Duodenal mucosa (tissue), 2 donors: Measurements from ENCODE around the gene AFAP1.

ENCODE experiments used
- H3K27ac ChIP-seq: one replicate; pipeline ENCODE4 v1.7.0; 2013; ENCODE audit warnings: low read depth, low read length
- H3K27me3 ChIP-seq, 2 donors: one replicate each; pipeline ENCODE4 v1.7.0; 2013; ENCODE audit warnings: low read length in 2 of 2, control low read depth in 1 of 2; ENCODE audit not compliant: insufficient read depth in 2 of 2, control insufficient read depth in 1 of 2
- H3K36me3 ChIP-seq, 2 donors: one replicate each; pipeline ENCODE4 v1.7.0; 2013; ENCODE audit warnings: low read length in 2 of 2, control low read depth in 1 of 2; ENCODE audit not compliant: insufficient read depth in 2 of 2, control insufficient read depth in 1 of 2
- H3K4me1 ChIP-seq, 2 donors: one replicate each; pipeline ENCODE4 v1.7.0; 2013; ENCODE audit warnings: low read length in 2 of 2, control low read depth in 1 of 2; ENCODE audit not compliant: insufficient read depth in 2 of 2, control insufficient read depth in 1 of 2
- H3K4me3 ChIP-seq, 2 donors: one replicate each; pipeline ENCODE4 v1.7.0; 2013; ENCODE audit warnings: low read length in 2 of 2, low read depth in 1 of 2
- H3K9ac ChIP-seq, 2 donors: one replicate each; pipeline ENCODE4 v1.7.0; 2013; ENCODE audit warnings: low read length in 2 of 2, low read depth in 1 of 2
- H3K9me3 ChIP-seq, 2 donors: one replicate each; pipeline ENCODE4 v1.7.0; 2013; ENCODE audit warnings: low read length in 2 of 2, control low read depth in 1 of 2; ENCODE audit not compliant: control insufficient read depth in 1 of 2

Gene AFAP1

DNA sequence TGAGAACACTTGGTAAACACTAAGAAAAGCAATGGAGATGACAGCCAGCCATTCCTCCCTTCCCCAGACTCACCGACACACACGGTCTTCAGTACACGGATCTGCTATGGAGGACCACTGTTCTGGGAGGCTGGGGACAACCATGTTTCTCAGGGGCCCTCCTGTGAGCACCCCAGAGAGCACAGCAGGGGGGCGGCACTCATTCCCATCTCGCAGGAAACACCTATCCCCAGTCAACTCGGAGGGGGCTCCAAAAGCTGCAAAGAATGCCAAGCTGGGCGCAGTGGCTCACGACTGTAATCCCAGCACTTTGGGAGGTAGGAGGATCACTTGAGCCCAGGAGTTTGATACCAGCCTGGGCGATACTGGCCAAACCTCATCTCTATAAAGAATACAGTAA is 172.1 kb downstream of the AFAP1 start:
- Histone ChIP-seq H3K36me3 (peaks cover 32 to 45% of the 10 kb centered on the region in 2 donors), H3K9ac (no peak overlapping the region), H3K27me3 (no peaks in the 10 kb centered on the region), H3K9me3 (no peaks in the 10 kb centered on the region), H3K27ac (no peak overlapping the region), H3K4me3 (no peak overlapping the region), H3K4me1 (peaks cover 12 to 19% of the 10 kb centered on the region in 2 donors)

DNA sequence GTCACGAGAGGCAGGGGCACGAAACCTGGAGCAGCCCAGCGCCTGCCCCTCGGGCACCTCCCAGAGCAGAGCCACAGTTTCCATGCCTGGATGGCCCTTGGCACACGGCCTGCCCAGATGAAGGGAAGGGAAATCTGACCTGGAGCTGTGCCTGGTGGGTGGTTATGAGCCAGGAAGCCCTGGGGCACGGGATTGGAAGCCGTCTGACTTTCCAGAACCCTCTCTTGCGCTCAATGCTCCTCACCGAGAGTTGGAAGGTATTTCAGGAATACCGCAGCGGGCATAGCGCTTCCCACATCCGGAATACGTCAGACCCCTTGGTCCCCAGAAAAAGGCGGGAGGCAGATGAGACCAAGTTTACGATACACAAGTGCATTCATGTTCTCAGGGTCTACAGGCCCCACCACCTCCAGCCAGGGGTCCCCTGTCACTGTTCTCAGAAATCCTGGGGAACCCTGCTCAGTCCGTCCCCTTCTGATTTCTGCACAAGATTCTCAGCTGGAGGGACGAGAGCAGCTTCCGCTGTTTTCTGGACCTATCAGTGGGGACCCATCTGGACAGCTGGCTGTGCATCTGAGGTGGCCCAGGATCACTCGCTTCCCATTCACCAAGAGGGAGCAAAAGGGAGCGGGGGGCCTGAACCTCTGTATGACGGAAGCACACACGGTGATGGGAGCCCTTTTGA is 172.9 kb downstream of the AFAP1 start:
- Histone ChIP-seq H3K27me3 (no peaks in the 10 kb centered on the region), H3K36me3 (peaks cover 32 to 45% of the 10 kb centered on the region in 2 donors), H3K4me3 (no peak overlapping the region), H3K9ac (no peak overlapping the region), H3K4me1 (peaks cover 5 to 12% of the 10 kb centered on the region in 2 donors), H3K9me3 (no peaks in the 10 kb centered on the region), H3K27ac (no peak overlapping the region)

- Histone ChIP-seq H3K36me3 (peaks cover 32 to 47% of the 10 kb centered on the region in 2 donors), H3K27me3 (no peaks in the 10 kb centered on the region), H3K9ac (no peak overlapping the region), H3K27ac (no peak overlapping the region), H3K4me1 (peaks cover 0 to 6% of the 10 kb centered on the region in 2 donors), H3K4me3 (no peak overlapping the region), H3K9me3 (no peaks in the 10 kb centered on the region)
These were observed 173.6 kb downstream of the AFAP1 start for GRCh38 chr4:7766086-7766485.

- Histone ChIP-seq H3K27me3 (no peaks in the 10 kb centered on the region), H3K4me3 (no peak overlapping the region), H3K36me3 (peaks cover 32 to 44% of the 10 kb centered on the region in 2 donors), H3K9ac (no peak overlapping the region), H3K9me3 (no peaks in the 10 kb centered on the region), H3K27ac (no peak overlapping the region), H3K4me1 (peaks cover 0 to 2% of the 10 kb centered on the region in 2 donors)
These were observed 174.0 kb downstream of the AFAP1 start for GRCh38 chr4:7765666-7766065.

DNA sequence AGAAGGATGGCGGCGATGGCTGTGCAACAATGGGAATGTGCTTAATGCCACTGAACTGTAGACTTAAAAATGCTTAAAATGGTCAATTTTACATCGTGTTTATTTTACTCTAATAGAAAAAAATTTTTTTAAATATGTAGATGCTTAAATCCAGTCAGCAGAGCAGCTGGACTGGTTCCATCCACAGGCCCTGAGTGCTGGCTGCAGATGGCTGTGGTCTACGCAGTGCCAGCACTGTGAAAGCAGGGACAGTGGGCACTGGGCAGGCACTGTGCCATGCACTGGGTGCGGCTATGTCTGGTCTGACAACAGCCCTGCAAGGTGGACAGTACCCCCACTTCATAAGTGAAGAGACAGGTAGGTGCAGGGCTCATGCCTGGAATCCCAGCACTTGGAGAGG is 175.2 kb downstream of the AFAP1 start:
- H3K9me3 ChIP-seq, result no peaks in the 10 kb centered on the region
- peaks cover 29 to 40% of the 10 kb centered on the region in 2 donors for H3K36me3 ChIP-seq
- H3K4me1 ChIP-seq, result no peaks in the 10 kb centered on the region
- H3K4me3 ChIP-seq, result no peak overlapping the region
- no peaks in the 10 kb centered on the region for H3K27me3 ChIP-seq
- H3K9ac ChIP-seq, result no peak overlapping the region
- H3K27ac ChIP-seq, result no peak overlapping the region

GRCh38 chr4:7763788-7764187 is 175.9 kb downstream of the AFAP1 start:
- Histone ChIP-seq H3K9ac (no peak overlapping the region), H3K9me3 (no peaks in the 10 kb centered on the region), H3K4me1 (no peaks in the 10 kb centered on the region), H3K36me3 (peaks cover 29 to 34% of the 10 kb centered on the region in 2 donors), H3K4me3 (no peak overlapping the region), H3K27ac (no peak overlapping the region), H3K27me3 (no peaks in the 10 kb centered on the region)

- Histone ChIP-seq H3K4me3 (no peak overlapping the region), H3K27me3 (no peaks in the 10 kb centered on the region), H3K27ac (no peak overlapping the region), H3K36me3 (peaks cover 23 to 27% of the 10 kb centered on the region in 2 donors), H3K4me1 (no peaks in the 10 kb centered on the region), H3K9me3 (no peaks in the 10 kb centered on the region), H3K9ac (no peak overlapping the region)
These were observed 176.6 kb downstream of the AFAP1 start for GRCh38 chr4:7763106-7763505.

DNA sequence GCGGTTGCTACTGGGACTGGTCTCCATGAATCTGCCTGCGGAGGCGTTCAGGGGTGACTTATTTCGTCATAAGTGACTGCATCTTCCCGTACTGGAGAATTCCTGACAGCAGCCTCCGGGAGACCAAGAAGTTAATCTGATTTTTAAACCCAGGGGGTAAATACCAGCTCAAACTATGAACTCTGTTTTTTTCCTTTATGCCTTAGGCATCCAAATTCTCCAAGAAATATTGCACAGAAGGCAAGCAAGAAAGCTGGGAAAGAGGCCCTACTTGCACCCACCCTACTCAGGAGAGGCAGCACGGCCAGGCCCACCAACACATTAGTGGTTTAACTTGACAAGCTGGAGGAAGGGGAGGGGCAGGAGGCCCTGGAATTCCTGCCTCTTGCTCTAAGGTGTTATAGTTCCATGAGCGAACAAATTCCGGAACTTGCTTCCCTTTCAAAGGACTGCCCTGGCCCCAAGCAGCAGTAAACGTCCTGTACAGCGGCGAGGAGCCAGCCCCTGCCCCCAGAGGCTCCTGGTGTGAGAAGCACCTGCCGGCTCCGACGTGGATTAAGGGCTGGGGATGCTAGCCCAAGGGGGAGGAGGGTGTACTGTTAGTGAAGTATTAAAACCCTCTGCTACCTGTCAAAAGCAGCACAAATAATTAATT is 177.2 kb downstream of the AFAP1 start:
- Histone ChIP-seq H3K9ac (no peak overlapping the region), H3K27me3 (no peaks in the 10 kb centered on the region), H3K9me3 (no peaks in the 10 kb centered on the region), H3K4me3 (no peak overlapping the region), H3K36me3 (peaks cover 21 to 27% of the 10 kb centered on the region in 2 donors), H3K4me1 (no peaks in the 10 kb centered on the region), H3K27ac (no peak overlapping the region)

DNA sequence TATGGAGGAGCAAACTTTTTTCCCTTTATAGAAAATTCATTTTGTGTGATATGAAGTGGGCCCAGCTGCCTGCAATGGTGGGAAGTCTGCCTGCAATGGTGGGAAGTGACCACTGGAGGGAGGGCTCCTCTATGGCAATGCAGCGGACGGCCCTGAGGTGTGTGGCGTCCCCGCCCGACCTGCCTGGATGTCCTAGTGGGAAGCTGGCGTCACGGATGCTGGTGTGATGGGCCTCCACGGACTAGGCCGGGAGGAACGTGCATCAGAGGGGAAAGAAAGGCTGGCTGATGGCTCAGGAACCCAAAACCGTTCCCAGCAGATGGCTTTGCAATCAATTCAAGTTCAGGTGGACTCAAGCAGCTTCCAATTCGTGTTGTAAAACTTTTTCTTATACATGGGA is 177.9 kb downstream of the AFAP1 start:
- Histone ChIP-seq H3K9me3 (no peaks in the 10 kb centered on the region), H3K4me3 (no peak overlapping the region), H3K27me3 (no peaks in the 10 kb centered on the region), H3K4me1 (no peaks in the 10 kb centered on the region), H3K27ac (no peak overlapping the region), H3K9ac (no peak overlapping the region), H3K36me3 (peaks cover 17 to 21% of the 10 kb centered on the region in 2 donors)

GRCh38 chr4:7761312-7761711 is 178.3 kb downstream of the AFAP1 start:
- Histone ChIP-seq H3K4me3 (no peak overlapping the region), H3K36me3 (peaks cover 17% of the 10 kb centered on the region in 2 donors), H3K9me3 (no peaks in the 10 kb centered on the region), H3K27ac (no peak overlapping the region), H3K9ac (no peak overlapping the region), H3K4me1 (no peaks in the 10 kb centered on the region), H3K27me3 (no peaks in the 10 kb centered on the region)
